NCI-H2107 (cell line): ENCODE data around the gene MTA1.
A peak's percentile ranks its signal among the peaks of the same experiment; 100 is the strongest.

Source experiments
- DNase-seq: peaks from one replicate; lab custom pipeline; 2025; lab: John Stamatoyannopoulos, UW

MTA1 gene

DNA sequence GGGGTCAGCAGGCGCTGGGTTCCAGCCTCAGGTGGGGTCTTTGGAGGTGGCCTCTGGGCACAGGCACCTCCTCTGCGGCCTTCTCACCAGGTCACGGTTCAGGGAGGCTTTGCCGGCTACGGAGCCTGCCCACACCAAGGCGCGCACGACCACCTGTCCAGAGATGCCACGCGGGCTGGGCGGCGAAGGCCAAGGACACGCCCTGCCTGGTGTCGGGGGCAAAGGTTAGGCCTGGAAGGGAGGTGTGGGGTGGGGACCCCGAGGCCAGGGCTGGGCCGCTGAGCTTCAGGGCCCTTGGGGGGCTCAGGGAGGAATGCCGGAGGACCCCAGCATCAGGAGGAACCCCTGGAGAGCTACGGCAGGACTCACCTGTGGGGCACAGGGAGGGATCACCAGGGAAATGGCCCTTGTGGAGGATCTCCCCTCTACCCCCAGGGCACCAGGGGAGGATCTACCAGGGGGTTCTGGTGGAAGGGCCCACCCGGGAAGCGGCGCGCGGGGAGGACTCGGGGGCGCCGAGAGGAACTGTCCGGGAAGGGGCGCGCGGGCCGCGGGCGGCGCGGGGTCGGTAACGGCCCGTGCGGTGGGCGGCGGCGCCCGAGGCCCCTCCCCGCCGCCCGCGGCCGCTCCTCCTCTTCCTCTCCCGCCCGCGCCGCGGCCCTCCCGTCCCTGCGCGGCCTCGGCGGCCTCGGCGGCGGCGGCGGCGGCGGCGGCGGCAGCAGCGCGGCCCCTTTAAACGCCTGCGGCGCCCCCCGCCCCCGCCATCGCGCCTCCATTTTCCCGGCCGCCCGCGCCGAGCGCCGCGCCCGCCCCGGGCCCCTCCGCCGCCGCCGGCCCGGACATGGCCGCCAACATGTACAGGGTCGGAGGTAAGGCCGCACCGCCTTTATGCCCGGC is at the start of gene MTA1:
MTA1 (plus strand) TSS at position 633 of the 897 bp plus-strand sequence; CDS start at position 842, 209 bp downstream.
- DNase-seq = peak; percentile 49

GRCh38 chr14:105374389-105374788 is 45.2 kb upstream of the MTA1 start:
- DNase-seq = no peak

GRCh38 chr14:105375635-105376057 is 44.0 kb upstream of the MTA1 start:
- no peak for DNase-seq

- DNase-seq = no peak
Measured at GRCh38 chr14:105376521-105377440, 42.8 kb upstream of the MTA1 start.

DNA sequence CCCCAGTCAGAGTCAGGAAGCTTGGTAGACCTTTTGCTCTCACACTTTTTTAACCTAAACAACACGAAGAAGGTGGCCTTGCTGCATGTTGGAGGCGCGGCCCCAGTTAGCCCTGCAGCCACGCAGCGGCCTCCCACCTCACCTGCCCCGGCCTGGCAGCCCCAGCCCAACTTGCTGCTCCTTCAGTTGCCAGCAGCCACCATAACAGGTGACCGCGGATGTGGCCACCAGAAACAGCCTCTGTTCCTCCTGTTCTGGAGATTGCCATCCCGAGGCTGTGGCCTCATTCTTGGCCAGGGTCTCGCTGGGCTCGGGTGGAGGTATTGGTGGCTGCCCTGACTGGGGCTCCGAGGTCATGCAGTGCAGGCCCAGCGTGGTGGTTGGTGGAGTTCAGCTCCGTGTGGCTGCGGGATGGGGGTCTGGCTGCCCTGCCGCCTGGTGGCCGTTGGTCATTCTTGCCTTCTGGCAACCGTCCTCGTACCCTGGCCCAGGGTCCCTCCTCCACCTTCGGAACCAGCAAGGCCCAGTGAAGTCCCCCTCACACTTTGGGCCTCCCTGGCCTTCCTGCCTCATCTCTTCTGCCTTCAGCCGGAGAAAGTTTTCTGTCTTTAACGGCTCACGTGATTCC is 42.0 kb upstream of the MTA1 start:
- DNase-seq = no peak

GRCh38 chr14:105378199-105378598 is 41.4 kb upstream of the MTA1 start:
- no peak for DNase-seq

DNA sequence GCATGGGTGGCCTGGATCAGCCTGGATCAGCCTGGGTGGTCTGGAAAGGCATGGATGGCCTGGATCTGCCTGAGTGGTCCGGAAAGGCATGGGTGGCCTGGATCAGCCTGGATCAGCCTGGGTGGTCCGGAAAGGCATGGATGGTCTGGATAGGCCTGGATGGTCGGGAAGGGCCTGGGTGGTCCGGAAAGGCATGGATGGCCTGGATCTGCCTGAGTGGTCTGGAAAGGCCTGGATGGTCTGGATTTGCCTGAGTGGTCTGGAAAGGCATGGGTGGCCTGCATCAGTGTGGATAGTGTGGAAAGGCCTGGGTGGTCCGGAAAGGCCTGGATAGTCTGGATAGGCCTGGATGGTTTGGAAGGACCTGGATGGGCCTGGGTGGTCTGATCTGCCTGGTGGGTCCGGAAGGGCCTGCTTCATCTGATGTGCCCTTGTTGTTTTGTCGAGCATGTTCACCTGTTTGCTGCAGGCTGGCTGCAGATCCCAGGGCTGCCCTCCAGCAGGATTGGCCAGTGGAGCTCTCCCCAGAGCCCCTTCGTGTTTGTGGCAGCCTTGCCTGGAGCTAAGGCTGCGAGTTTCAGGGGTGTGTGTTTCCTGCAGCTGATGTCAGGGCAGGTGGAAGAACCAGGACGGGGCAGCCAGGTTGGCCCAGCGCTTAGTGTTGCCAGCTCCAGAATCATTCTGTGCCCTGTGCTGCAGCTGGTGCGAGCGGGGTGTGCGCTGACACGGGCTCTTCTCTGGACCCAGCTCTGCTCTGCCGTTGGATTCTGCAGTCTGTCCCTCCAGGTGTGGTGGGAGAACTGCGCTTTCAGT is 40.5 kb upstream of the MTA1 start:
- DNase-seq = no peak

DNA sequence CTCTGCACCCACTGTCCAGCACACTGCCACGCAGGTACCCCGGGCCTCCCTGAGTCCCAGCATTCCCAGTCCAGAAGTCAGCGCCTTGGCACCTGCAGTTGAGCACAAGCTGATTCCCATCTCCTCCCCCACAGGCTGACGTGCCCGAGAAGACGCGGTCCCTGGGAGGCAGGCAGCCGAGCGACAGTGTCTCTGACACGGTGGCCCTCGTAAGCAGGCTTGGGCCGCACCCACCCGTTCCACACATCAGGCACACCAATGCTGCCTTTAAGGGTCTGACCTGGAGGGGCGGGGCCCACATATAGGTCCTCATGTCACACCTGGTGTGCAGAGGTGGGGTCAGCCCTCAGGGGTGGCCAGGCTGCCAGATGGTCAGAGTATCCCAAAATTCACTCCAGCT is 39.7 kb upstream of the MTA1 start:
- no peak for DNase-seq

GRCh38 chr14:105380756-105381155 is 38.9 kb upstream of the MTA1 start:
- DNase-seq = no peak

GRCh38 chr14:105381446-105382342 is 37.9 kb upstream of the MTA1 start:
- no peak for DNase-seq

DNA sequence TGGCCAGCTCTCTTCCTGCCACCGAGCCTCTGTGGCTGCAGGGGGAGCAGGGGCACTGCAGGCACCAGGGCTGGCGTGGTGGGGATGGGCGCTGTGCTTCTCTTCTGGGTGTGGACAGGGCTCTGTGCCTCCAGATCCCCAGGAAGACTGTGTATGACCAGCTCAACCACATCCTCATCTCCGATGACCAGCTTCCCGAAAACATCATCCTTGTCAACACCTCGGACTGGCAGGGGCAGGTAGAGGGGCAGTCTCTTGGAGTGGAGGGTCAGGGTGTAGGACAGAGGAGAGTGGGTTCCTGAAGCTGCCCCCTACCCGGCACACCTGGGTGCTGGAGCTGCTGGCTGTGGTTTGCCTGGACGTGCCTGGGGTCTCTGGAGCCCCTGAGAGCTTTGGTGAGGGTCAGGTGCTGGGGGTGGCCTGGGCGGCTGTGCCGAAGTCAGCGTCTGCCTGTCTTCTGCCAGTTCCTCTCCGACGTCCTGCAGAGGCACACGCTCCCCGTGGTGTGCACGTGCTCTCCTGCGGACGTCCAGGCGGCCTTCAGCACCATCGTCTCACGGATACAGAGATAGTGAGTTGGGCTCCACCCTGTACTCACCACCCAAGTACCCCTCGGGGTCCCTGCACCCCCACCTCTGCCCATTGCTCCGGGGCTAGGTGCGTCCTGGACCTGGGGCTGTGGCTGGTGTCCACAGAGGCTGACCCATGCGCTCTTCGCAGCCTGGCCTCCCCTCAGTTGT is 37.1 kb upstream of the MTA1 start:
- no peak for DNase-seq

DNA sequence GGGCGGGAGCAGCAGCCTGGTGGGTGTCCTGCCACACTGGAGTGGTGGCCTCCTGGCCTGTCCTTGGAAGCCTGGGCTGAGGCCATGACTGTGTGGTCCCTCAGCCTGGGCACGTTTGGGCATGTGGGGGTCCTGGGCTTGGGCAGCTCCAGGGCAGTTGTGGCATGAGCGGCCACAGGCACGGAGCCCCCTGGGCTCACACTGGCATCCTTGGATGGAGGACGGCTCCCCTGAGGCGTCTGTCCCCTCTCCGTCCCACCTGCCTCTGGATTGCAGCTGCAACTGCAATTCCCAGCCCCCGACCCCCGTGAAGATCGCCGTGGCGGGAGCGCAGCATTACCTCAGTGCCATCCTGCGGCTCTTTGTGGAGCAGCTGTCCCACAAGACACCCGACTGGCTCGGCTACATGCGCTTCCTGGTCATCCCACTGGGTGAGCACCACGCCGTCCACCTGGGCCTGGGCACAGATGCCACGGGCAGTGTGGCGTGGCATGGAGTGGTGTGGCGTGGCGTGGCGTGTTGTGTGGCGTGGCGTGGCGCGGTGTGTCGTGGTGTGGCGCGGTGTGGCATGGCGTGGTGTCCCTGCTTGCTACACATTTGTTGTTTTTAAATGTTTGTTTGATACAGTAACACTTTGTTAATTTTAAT is 36.4 kb upstream of the MTA1 start:
- DNase-seq = no peak

DNA sequence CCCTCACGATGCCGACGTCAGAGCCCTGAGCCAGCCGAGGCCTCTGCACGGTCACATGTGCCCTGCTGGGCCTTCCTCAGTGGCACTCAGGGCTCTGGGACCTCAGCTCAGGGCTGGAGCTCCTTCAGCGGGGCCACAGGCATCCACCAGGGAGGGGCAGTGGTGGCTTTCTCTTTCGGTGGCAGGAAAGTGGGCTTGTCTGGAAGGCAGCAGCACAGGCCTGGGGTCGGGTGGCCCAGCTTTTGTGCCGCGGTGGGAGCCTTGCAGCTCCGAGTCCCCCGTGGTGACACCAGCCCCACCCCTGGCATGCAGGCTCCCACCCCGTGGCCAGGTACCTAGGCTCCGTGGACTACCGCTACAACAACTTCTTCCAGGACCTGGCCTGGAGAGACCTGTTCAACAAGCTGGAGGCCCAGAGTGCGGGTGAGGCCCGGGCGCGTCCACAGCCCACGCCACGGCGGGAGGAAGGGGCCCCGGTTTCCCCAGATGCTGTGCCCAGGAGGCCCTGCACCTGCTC is 35.5 kb upstream of the MTA1 start:
- DNase-seq = no peak

GRCh38 chr14:105384605-105385321 is 34.9 kb upstream of the MTA1 start:
- DNase-seq = no peak

DNA sequence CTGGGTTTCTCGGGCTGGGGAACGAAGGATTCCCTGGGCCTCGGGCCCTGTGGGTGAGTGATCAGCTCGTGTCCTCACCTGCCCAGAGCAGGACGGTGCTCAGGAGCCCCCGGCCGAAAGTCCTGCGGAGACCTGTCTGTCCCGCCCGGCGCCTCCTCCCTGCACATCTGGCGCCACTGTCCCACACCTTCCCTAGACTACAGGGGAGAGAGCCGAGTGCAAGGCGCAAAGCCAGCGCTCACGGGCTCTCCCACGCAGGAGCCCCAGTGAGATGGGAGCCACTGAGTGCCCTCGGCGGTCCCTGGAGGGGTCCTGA is 34.3 kb upstream of the MTA1 start:
- no peak for DNase-seq

DNA sequence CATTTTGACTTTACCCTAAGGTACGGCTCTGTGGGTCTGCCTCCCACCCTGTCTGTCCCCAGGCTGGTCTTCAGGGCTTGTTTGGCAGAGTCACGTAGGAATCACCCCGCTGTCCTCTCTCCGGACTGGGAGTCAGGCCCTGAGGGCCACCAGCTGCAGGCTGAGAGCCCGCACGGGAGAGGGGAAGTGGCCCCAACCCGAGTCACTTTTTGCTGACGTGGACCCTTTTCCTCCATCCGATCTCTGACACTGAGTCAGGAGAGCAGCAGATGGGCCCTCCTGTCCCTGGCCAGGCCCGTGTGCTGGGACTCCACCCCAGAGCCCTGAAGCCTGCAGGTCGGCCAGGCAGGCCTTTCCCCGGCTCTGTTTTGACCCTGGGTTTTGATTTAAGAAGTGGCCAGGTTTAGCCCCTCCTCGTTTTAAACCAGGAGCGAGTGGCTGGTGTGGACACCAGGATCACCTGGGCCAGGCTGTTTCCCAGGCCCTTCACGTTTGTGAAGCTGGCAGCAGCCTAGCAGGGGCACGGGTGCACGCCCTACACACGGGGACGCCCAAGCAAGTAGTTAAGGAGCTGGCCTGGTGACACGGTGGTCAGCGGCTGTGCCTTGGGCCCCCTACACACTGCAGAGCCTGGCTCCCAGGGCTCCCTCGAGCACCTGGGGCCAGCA is 33.8 kb upstream of the MTA1 start:
- no peak for DNase-seq

GRCh38 chr14:105386581-105387529 is 32.8 kb upstream of the MTA1 start:
- DNase-seq = no peak
